ENCODE measurements around the gene ACAD10. TPM values are rescaled to one million over a fixed set of nuclear protein-coding genes. Genes with fewer than 3 reads are reported as not detected.

The ACAD10 gene
- total RNA-seq, 1 experiment from 2014 or later = 4.2 TPM

Other genes starting within 250 kb of the ACAD10 start
- 13.6 and 19.0 TPM in 2 replicates for gene ATXN2, start 86.7 kb upstream of the ACAD10 start, total RNA-seq (2014; rRNA removed; shearing (Covaris generic))
- 12.9 and 18.4 TPM in 2 replicates for gene BRAP, start 97 bp upstream of the ACAD10 start, total RNA-seq (2014; rRNA removed; shearing (Covaris generic))
- 24.2 and 27.9 TPM in 2 replicates for gene ALDH2, start 80.9 kb downstream of the ACAD10 start, total RNA-seq (2014; rRNA removed; shearing (Covaris generic))
- gene MAPKAPK5, start 156.2 kb downstream of the ACAD10 start, total RNA-seq (2014; rRNA removed; shearing (Covaris generic)) = 60.8 and 66.4 TPM in 2 replicates